CD14-positive monocyte (primary cell): ENCODE measurements around the gene EPB41. TPM values are rescaled to one million over a fixed set of nuclear protein-coding genes. Genes with fewer than 3 reads are reported as not detected.

Experiments used
- DNase-seq, 3 donors: peaks; one replicate each; pipeline ENCODE4 v3.0.0-alpha.2; 2011 to 2022
- H2AFZ ChIP-seq: 2 replicates; pipeline ENCODE4 v1.6.0; 2012; ENCODE audit warnings: mild to moderate bottlenecking, low read depth, low read length, inconsistent platforms; ENCODE audit not compliant: insufficient read depth, poor library complexity, severe bottlenecking
- H3K27ac ChIP-seq, 2 donors: 1 replicate in 1 of 2; 2 replicates in 1 of 2; pipeline ENCODE4 v1.5.1; 2012 to 2013; ENCODE audit warnings: low read length in 2 of 2, control low read depth in 1 of 2, inconsistent platforms in 1 of 2, low read depth in 1 of 2, mild to moderate bottlenecking in 1 of 2
- H3K27me3 ChIP-seq, 2 donors: one replicate each; pipeline versions ENCODE4 v1.6.0 to v1.6.1; 2011 to 2013; ENCODE audit warnings: low read length in 2 of 2; ENCODE audit not compliant: control insufficient read depth in 2 of 2, insufficient read depth in 2 of 2
- H3K36me3 ChIP-seq, 2 donors: replicated peaks in 1 of 2; 1 replicate in 1 of 2; 2 replicates in 1 of 2; pipeline versions ENCODE4 v1.5.1 to v1.6.1; 2012 to 2013; ENCODE audit warnings: low read length in 2 of 2, control low read depth in 1 of 2, inconsistent platforms in 1 of 2, mild to moderate bottlenecking in 1 of 2; ENCODE audit not compliant: insufficient read depth in 2 of 2, control insufficient read depth in 1 of 2
- H3K4me1 ChIP-seq, 2 donors: 1 replicate in 1 of 2; 2 replicates in 1 of 2; pipeline versions ENCODE4 v1.5.1 to v1.6.1; 2012 to 2013; ENCODE audit warnings: low read length in 2 of 2, control low read depth in 1 of 2, inconsistent platforms in 1 of 2, mild to moderate bottlenecking in 1 of 2, moderate library complexity in 1 of 2; ENCODE audit not compliant: insufficient read depth in 2 of 2, control insufficient read depth in 1 of 2
- H3K4me2 ChIP-seq: replicated peaks from 2 replicates; pipeline ENCODE3; 2012; ENCODE audit warnings: low read length, moderate library complexity, mild to moderate bottlenecking; ENCODE audit not compliant: poor library complexity, severe bottlenecking; ENCODE audit errors: extremely low read depth
- H3K4me3 ChIP-seq, 3 experiments: fragments of 200-600 bp in 1 of 3; sonication (generic) in 1 of 3; replicated peaks in 1 of 3; 1 replicate in 2 of 3; 2 replicates in 1 of 3; pipeline ENCODE4 v1.5.1; 2011 to 2013; ENCODE audit warnings: low read length in 3 of 3, mild to moderate bottlenecking in 3 of 3, control low read depth in 2 of 3, low read depth in 2 of 3, inconsistent platforms in 1 of 3, moderate library complexity in 1 of 3
- H3K79me2 ChIP-seq: 2 replicates; pipeline ENCODE4 v1.6.0; 2012; ENCODE audit warnings: mild to moderate bottlenecking, control low read depth, inconsistent platforms, low read length, moderate library complexity; ENCODE audit not compliant: insufficient read depth
- H3K9ac ChIP-seq: 2 replicates; pipeline ENCODE4 v1.6.0; 2017; ENCODE audit warnings: low read length, mild to moderate bottlenecking; ENCODE audit not compliant: insufficient read depth, poor library complexity, severe bottlenecking
- H3K9me3 ChIP-seq, 2 donors: replicated peaks in 1 of 2; 1 replicate in 1 of 2; 2 replicates in 1 of 2; pipeline versions ENCODE4 v1.5.1 to v1.6.1; 2012 to 2013; ENCODE audit warnings: low read length in 2 of 2, control low read depth in 1 of 2; ENCODE audit not compliant: control insufficient read depth in 1 of 2, insufficient read depth in 1 of 2
- H4K20me1 ChIP-seq: 2 replicates; pipeline ENCODE4 v1.6.0; 2012; ENCODE audit warnings: mild to moderate bottlenecking, low read length, control low read depth, moderate library complexity; ENCODE audit not compliant: insufficient read depth
- H3K27ac Mint-ChIP-seq, 7 donors: one replicate each; pipeline ENCODE4 v1.8.0; 2020; ENCODE audit warnings: mild to moderate bottlenecking in 7 of 7, mixed read lengths in 7 of 7, moderate library complexity in 6 of 7, inconsistent platforms in 2 of 7
- H3K27me3 Mint-ChIP-seq, 3 donors: one replicate each; pipeline ENCODE4 v1.8.0; 2021 to 2022; ENCODE audit warnings: low read depth in 3 of 3, mild to moderate bottlenecking in 3 of 3, mixed read lengths in 3 of 3, moderate library complexity in 3 of 3, inconsistent platforms in 1 of 3
- H3K36me3 Mint-ChIP-seq, 2 donors: one replicate each; pipeline ENCODE4 v1.8.0; 2020; ENCODE audit warnings: mixed read lengths in 2 of 2, inconsistent platforms in 1 of 2, mild to moderate bottlenecking in 1 of 2
- H3K4me1 Mint-ChIP-seq: one replicate; pipeline ENCODE4 v1.8.0; 2020; ENCODE audit warnings: mild to moderate bottlenecking, mixed read lengths
- H3K4me3 Mint-ChIP-seq, 2 donors: one replicate each; pipeline ENCODE4 v1.8.0; 2020; ENCODE audit warnings: mild to moderate bottlenecking in 2 of 2, mixed read lengths in 2 of 2, moderate library complexity in 1 of 2
- H3K9me3 Mint-ChIP-seq, 7 donors: one replicate each; pipeline ENCODE4 v1.8.0; 2020 to 2022; ENCODE audit warnings: mixed read lengths in 7 of 7, mild to moderate bottlenecking in 6 of 7, moderate library complexity in 6 of 7, inconsistent platforms in 2 of 7
- WGBS: methylation state at CpG from one replicate; pipeline ENCODE4 v1.1.5; 2013; ENCODE audit warnings: missing lambda C conversion rate; ENCODE audit not compliant: insufficient coverage; 5-methylcytosine and 5-hydroxymethylcytosine counted together
- intact Hi-C, 2 donors: fragments of 100-400 bp; cut with micrococcal nuclease; formaldehyde crosslinking; loops; one replicate each; pipeline versions ENCODE4 v1.15.0 to v1.15.1; 2023
- polyA minus RNA-seq: library from RNA; depleted of rRNA, polyadenylated mRNA; stranded (reverse); fragments of >200 nt; gene quantifications from 2 replicates; pipeline ENCODE4 v1.2.3, GENCODE V29; 2012
- polyA plus RNA-seq, 3 donors: library from polyadenylated mRNA; depleted of rRNA in 1 of 3; unstranded in 2 of 3; stranded (reverse) in 1 of 3; fragments of 300-500 nt in 2 of 3; fragments of >200 nt in 1 of 3; fragmentation: Illumina TruSeq in 2 of 3; gene quantifications; 1 replicate in 2 of 3; 2 replicates in 1 of 3; pipeline ENCODE4 v1.2.3, GENCODE V29; 2012 to 2021
- total RNA-seq, 12 experiments: library from RNA in 1 of 12; stranded (reverse) in 1 of 12; fragments of 120-200 nt in 1 of 12; gene quantifications; one replicate each; pipeline ENCODE4 v1.2.4 and lab custom pipeline; 2013 to 2026; ENCODE audit warnings: mixed read lengths in 6 of 12, inconsistent platforms in 1 of 12
- TF ChIP-seq, protein P1 (sequence below): fragments of 200-600 bp; IDR thresholded peaks from one replicate; pipeline ENCODE4 v1.8.0; 2022; ENCODE audit warnings: antibody characterized with exemption, mild to moderate bottlenecking

EPB41 gene
- 49.6 TPM for total RNA-seq (2013)
- polyA plus RNA-seq (10 to 100 TPM; 11.3 to 19.4 (median 18.9) TPM), polyA minus RNA-seq (33.1 and 60.6 TPM in 2 replicates), total RNA-seq (lab: John Stamatoyannopoulos, UW) (36.9 to 320 (median 109) reads per million in 11 experiments)

DNA sequence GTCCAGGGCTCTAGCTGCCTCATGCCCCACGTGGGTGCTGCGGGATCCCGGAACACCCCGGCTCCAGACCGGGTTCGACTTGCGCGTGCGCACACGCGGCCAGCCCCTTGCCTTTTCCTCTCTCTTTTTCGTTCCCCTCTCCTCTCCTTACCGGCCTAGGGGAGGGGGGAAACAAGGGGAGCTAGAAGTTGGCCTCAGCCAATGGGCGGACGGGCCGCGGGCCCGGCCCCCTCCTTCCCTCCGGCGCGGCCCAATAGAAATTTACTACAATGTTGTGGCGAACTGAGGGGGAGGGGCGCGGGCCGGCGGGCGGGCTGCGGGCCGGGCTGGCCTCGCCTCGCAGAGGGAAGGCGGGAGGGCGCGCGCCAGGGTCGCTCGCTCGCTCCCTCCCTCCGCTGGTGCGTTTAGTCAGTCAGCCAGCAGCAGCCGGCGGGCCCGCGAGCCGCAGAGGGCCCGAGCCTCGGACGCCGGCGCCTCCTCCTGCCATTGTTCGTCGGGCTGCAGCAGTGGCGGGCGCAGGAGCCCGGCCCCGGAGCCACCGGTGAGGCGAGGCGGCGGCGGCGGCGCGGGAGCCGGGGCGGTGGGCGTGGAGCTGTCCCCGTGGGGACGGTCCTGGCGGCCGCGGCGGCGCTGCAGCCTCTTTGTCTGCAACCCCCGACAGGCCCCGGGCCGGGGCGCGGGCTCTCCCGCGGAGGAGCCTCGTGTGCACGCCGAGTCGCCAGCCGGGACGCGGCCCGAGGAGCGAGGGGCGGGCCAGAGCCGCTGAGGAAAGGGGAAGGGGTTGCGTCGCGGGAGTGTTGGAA, at the start of gene EPB41:
Gene EPB41 (plus strand): TSS at position 342 of the 803 bp plus-strand sequence. CDS start 72,869 bp downstream, outside the sequence.
- TF ChIP-seq, protein P1, sequence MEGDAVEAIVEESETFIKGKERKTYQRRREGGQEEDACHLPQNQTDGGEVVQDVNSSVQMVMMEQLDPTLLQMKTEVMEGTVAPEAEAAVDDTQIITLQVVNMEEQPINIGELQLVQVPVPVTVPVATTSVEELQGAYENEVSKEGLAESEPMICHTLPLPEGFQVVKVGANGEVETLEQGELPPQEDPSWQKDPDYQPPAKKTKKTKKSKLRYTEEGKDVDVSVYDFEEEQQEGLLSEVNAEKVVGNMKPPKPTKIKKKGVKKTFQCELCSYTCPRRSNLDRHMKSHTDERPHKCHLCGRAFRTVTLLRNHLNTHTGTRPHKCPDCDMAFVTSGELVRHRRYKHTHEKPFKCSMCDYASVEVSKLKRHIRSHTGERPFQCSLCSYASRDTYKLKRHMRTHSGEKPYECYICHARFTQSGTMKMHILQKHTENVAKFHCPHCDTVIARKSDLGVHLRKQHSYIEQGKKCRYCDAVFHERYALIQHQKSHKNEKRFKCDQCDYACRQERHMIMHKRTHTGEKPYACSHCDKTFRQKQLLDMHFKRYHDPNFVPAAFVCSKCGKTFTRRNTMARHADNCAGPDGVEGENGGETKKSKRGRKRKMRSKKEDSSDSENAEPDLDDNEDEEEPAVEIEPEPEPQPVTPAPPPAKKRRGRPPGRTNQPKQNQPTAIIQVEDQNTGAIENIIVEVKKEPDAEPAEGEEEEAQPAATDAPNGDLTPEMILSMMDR, result no peak
- H3K4me3 Mint-ChIP-seq, result peak within 1 kb of the TSS; percentile 98
- Histone ChIP-seq H3K4me3 (peak within 1 kb of the TSS; percentile 51 to 84 (median 72)), H3K9me3 (no peaks in the 10 kb centered on the region), H3K27me3 (no peaks in the 10 kb centered on the region), H3K36me3 (no peaks in the 10 kb centered on the region), H3K79me2 (peaks cover 59% of the 10 kb centered on the region), H3K4me2 (peak within 1 kb of the TSS; percentile 95), H3K4me1 (peaks cover 13 to 22% of the 10 kb centered on the region in 2 donors), H4K20me1 (peaks cover 47% of the 10 kb centered on the region), H3K27ac (peak within 1 kb of the TSS; percentile 6 to 63), H2AFZ (peak within 1 kb of the TSS; percentile 76), H3K9ac (peak within 1 kb of the TSS; percentile 49)
- intact Hi-C loops, result loop anchor here (1.0 to 5.0 kb wide), 2 partner anchors 29 to 32 kb away; no protein-coding TSS in a partner anchor
- H3K27me3 Mint-ChIP-seq, result peaks cover 2 to 8% (median 3%) of the 10 kb centered on the region in 3 donors
- peaks cover 26% of the 10 kb centered on the region for H3K4me1 Mint-ChIP-seq
- peaks cover 8 to 21% of the 10 kb centered on the region in 2 donors for H3K36me3 Mint-ChIP-seq
- peak; percentile 84 to 89 (median 87) for DNase-seq
- H3K9me3 Mint-ChIP-seq, result no peaks in the 10 kb centered on the region
- H3K27ac Mint-ChIP-seq, result peak within 1 kb of the TSS; percentile 73 to 94 (median 83)
- WGBS, result under 1% methylated on average over 79 of the region's 95 CpGs

DNA sequence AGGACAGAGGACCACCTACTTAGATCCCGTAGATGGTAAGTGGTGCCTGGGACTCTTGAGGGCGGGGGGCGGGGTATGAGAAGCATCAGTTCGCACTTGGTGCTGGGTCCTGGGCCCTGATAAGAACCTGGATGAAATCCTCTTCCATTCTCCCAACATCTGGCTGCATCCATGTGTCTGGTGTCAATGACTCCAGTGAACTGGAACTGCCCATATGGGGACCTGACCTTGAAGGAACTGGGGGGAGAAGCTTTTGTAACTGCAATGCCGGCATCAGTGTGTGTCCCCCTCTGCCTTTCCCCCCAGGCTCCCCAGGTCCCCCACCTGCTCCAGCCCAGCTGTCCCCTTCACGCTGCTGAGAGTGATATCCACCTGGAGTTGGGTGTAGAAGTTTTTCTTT, 49.7 kb upstream of the EPB41 start:
- Mint-ChIP-seq H3K9me3 (peaks cover 0 to 2% (median 0%) of the 10 kb centered on the region in 7 donors), H3K36me3 (no peaks in the 10 kb centered on the region), H3K4me1 (no peaks in the 10 kb centered on the region), H3K27me3 (peaks cover 7 to 20% (median 9%) of the 10 kb centered on the region in 3 donors), H3K27ac (no peak overlapping the region), H3K4me3 (no peak overlapping the region)
- TF ChIP-seq, protein P1, result no peak
- Histone ChIP-seq H2AFZ (no peak overlapping the region), H3K27me3 (no peaks in the 10 kb centered on the region), H3K9ac (no peak overlapping the region), H4K20me1 (no peaks in the 10 kb centered on the region), H3K4me3 (no peak overlapping the region), H3K27ac (no peak overlapping the region), H3K4me2 (no peak overlapping the region), H3K79me2 (no peaks in the 10 kb centered on the region), H3K9me3 (no peaks in the 10 kb centered on the region), H3K36me3 (no peaks in the 10 kb centered on the region), H3K4me1 (no peaks in the 10 kb centered on the region)
- no peak for DNase-seq
- intact Hi-C loops, result no loop called here
- WGBS, result no CpG with 5 or more reads among the region's 6 CpGs
